Gastroesophageal sphincter (tissue), 4 donors: ENCODE measurements around the gene SPRTN. TPM values are rescaled to one million over a fixed set of nuclear protein-coding genes. Genes with fewer than 3 reads are reported as not detected.

Source experiments
- ATAC-seq: fragments of 150-250 bp; one replicate; pipeline ENCODE4 v1.9.1; 2016; ENCODE audit warnings: mild to moderate bottlenecking, moderate library complexity
- H3K27ac ChIP-seq, 4 donors: fragments of 200-600 bp; sonication (generic) in 3 of 4; 1 replicate in 3 of 4; 2 replicates in 1 of 4; pipeline ENCODE4 v1.5.1; 2016 to 2019
- H3K27me3 ChIP-seq: fragments of 200-600 bp; sonication (generic); one replicate; pipeline ENCODE4 v1.5.1; 2019
- H3K36me3 ChIP-seq, 2 donors: fragments of 200-600 bp; sonication (generic); one replicate each; pipeline ENCODE4 v1.5.1; 2019; ENCODE audit warnings: control low read depth in 1 of 2
- H3K4me1 ChIP-seq, 3 donors: fragments of 200-600 bp; sonication (generic); 1 replicate in 2 of 3; 2 replicates in 1 of 3; pipeline ENCODE4 v1.5.1; 2016 to 2019; ENCODE audit warnings: control low read depth in 2 of 3
- H3K4me3 ChIP-seq, 2 donors: fragments of 200-600 bp; sonication (generic); one replicate each; pipeline ENCODE4 v1.5.1; 2019; ENCODE audit warnings: mild to moderate bottlenecking in 1 of 2, moderate library complexity in 1 of 2
- H3K9me3 ChIP-seq, 3 donors: fragments of 200-600 bp; sonication (generic); one replicate each; pipeline ENCODE4 v1.5.1; 2017 to 2019; ENCODE audit warnings: control low read depth in 2 of 3
- CTCF ChIP-seq, 4 experiments: fragments of 200-600 bp in 2 of 4; fragments of 450-650 bp in 2 of 4; sonication (generic) in 1 of 4; IDR thresholded peaks; one replicate each; pipeline ENCODE4 v1.5.1; 2017 to 2019; ENCODE audit warnings: antibody characterized with exemption in 4 of 4, mild to moderate bottlenecking in 2 of 4, moderate library complexity in 2 of 4
- EP300 ChIP-seq: sonication (generic); formaldehyde crosslinking; IDR thresholded peaks from one replicate; pipeline ENCODE4 v1.6.1; 2017; ENCODE audit warnings: antibody characterized with exemption, mild to moderate bottlenecking
- POLR2A ChIP-seq, 2 donors: fragments of 450-650 bp; IDR thresholded peaks; one replicate each; pipeline ENCODE4 v1.6.1; 2017; ENCODE audit warnings: antibody characterized with exemption in 2 of 2, mild to moderate bottlenecking in 2 of 2, moderate library complexity in 1 of 2
- POLR2AphosphoS5 ChIP-seq: sonication (generic); formaldehyde crosslinking; IDR thresholded peaks from one replicate; pipeline ENCODE4 v1.6.1; 2017; ENCODE audit warnings: antibody characterized with exemption
- WGBS, 2 donors: methylation state at CpG; one replicate each; pipeline ENCODE4 v1.1.5; 2018; ENCODE audit warnings: low coverage in 1 of 2; 5-methylcytosine and 5-hydroxymethylcytosine counted together
- total RNA-seq, 4 donors: library from RNA; depleted of rRNA; stranded (reverse); fragments of >200 nt; gene quantifications; one replicate each; pipeline ENCODE4 v1.1.0, GENCODE V29; 2016

Gene SPRTN
- total RNA-seq, 4 donors from 2014 or later: 15.3 to 34.7 (median 20.7) TPM

- no peaks in the 10 kb centered on the region for H3K9me3 ChIP-seq
- no peaks in the 10 kb centered on the region for H3K36me3 ChIP-seq
- peak overlapping the region in 1 of 4 donors; percentile 19 for H3K27ac ChIP-seq
- no peak overlapping the region for H3K4me3 ChIP-seq
- peaks cover 7 to 60% (median 12%) of the 10 kb centered on the region in 3 donors for H3K4me1 ChIP-seq
- no peak for TF ChIP-seq POLR2AphosphoS5
- TF ChIP-seq POLR2A (IDR thresholded peaks at IDR 0.05): no peak
- no peak for TF ChIP-seq CTCF (IDR thresholded peaks at IDR 0.05)
- no peak for TF ChIP-seq EP300
- no peak for ATAC-seq
- H3K27me3 ChIP-seq: no peaks in the 10 kb centered on the region
Measured at GRCh38 chr1:231393668-231394067, 55.6 kb downstream of the SPRTN start.

GRCh38 chr1:231395076-231395997, 57.2 kb downstream of the SPRTN start:
- H3K4me3 ChIP-seq: no peak overlapping the region
- peak; percentile 91 for ATAC-seq
- TF ChIP-seq POLR2AphosphoS5 (peak; percentile 61), CTCF (IDR thresholded peaks at IDR 0.05) (no peak), POLR2A (IDR thresholded peaks at IDR 0.05) (no peak), EP300 (no peak)
- H3K27me3 ChIP-seq: no peaks in the 10 kb centered on the region
- peaks cover 7 to 75% (median 12%) of the 10 kb centered on the region in 3 donors for H3K4me1 ChIP-seq
- no peaks in the 10 kb centered on the region for H3K36me3 ChIP-seq
- H3K9me3 ChIP-seq: no peaks in the 10 kb centered on the region
- 14 to 33% methylated on average over 9 to 10 of the region's 10 CpGs for WGBS, 2 donors
- H3K27ac ChIP-seq: peak overlapping the region; percentile 29 to 71 (median 62)

- Histone ChIP-seq H3K4me1 (peaks cover 7 to 80% (median 12%) of the 10 kb centered on the region in 3 donors), H3K9me3 (no peaks in the 10 kb centered on the region), H3K36me3 (no peaks in the 10 kb centered on the region), H3K27ac (peak overlapping the region in 3 of 4 donors; percentile 54 to 71 (median 69)), H3K27me3 (no peaks in the 10 kb centered on the region), H3K4me3 (no peak overlapping the region)
- TF ChIP-seq EP300 (no peak), CTCF (IDR thresholded peaks at IDR 0.05) (no peak), POLR2AphosphoS5 (no peak), POLR2A (IDR thresholded peaks at IDR 0.05) (no peak)
- WGBS, 2 donors: 76 to 88% methylated on average over 2 to 4 of the region's 4 CpGs
- no peak for ATAC-seq
Measured at GRCh38 chr1:231395998-231396390, 57.9 kb downstream of the SPRTN start.

GRCh38 chr1:231396643-231397042, 58.5 kb downstream of the SPRTN start:
- Histone ChIP-seq H3K4me1 (peaks cover 7 to 86% (median 12%) of the 10 kb centered on the region in 3 donors), H3K27me3 (no peaks in the 10 kb centered on the region), H3K27ac (peak overlapping the region in 2 of 4 donors; percentile 54 to 69), H3K9me3 (no peaks in the 10 kb centered on the region), H3K4me3 (no peak overlapping the region), H3K36me3 (no peaks in the 10 kb centered on the region)
- 92% methylated on average over 2 of the region's 2 CpGs for WGBS, 2 donors
- TF ChIP-seq EP300: no peak
- no peak for TF ChIP-seq POLR2A (IDR thresholded peaks at IDR 0.05)
- TF ChIP-seq POLR2AphosphoS5: no peak
- TF ChIP-seq CTCF (IDR thresholded peaks at IDR 0.05): no peak
- no peak for ATAC-seq
